Activated B cell treated with CpG ODN at 0.5 μM for 24 hours (primary cell): ENCODE data around the gene IL11. TPM values are rescaled to one million over a fixed set of nuclear protein-coding genes. Genes with fewer than 3 reads are reported as not detected.

Experiments used
- ATAC-seq: fragments of 200-7000 bp; cut with Tn5 transposase; one replicate; pipeline ENCODE4 v1.10.0; 2021; ENCODE audit warnings: low read depth, mild to moderate bottlenecking, moderate library complexity
- CTCF ChIA-PET: fragments of 350-600 bp; sonication (Branson Sonifier 250); formaldehyde crosslinking; loops from one replicate; lab custom pipeline; 2021; ENCODE audit warnings: antibody characterized with exemption; lab: Charles Lee
- POLR2A ChIA-PET: fragments of 350-600 bp; sonication (Branson Sonifier 250); formaldehyde crosslinking; loops from one replicate; lab custom pipeline; 2021; ENCODE audit warnings: antibody characterized with exemption; lab: Charles Lee
- DNase-seq: peaks from one replicate; pipeline ENCODE4 v3.0.0; 2022
- H3K27ac Mint-ChIP-seq: one replicate; pipeline ENCODE4 v1.8.0; 2020; ENCODE audit warnings: mixed read lengths
- H3K27me3 Mint-ChIP-seq: one replicate; pipeline ENCODE4 v1.8.0; 2021; ENCODE audit warnings: mixed read lengths
- H3K36me3 Mint-ChIP-seq: one replicate; pipeline ENCODE4 v1.8.0; 2021; ENCODE audit warnings: low read depth, mixed read lengths
- H3K4me1 Mint-ChIP-seq: one replicate; pipeline ENCODE4 v1.8.0; 2021; ENCODE audit warnings: mixed read lengths
- H3K4me3 Mint-ChIP-seq: one replicate; pipeline ENCODE4 v1.8.0; 2020; ENCODE audit warnings: mild to moderate bottlenecking, mixed read lengths
- H3K9me3 Mint-ChIP-seq: one replicate; pipeline ENCODE4 v1.8.0; 2020; ENCODE audit warnings: mixed read lengths
- intact Hi-C: fragments of 100-400 bp; cut with micrococcal nuclease; formaldehyde crosslinking; loops from one replicate; pipeline ENCODE4 v1.15.1; 2024
- total RNA-seq: library from RNA; stranded (reverse); gene quantifications from 2 replicates; pipeline ENCODE4 v1.2.3, GENCODE V29; 2022
- TF ChIP-seq, protein P1 (sequence below): fragments of 200-600 bp; IDR thresholded peaks from one replicate; pipeline ENCODE4 v1.8.0; 2022; ENCODE audit warnings: antibody characterized with exemption, mild to moderate bottlenecking

Gene IL11
- total RNA-seq, 1 donor from 2014 or later: not detected

DNA sequence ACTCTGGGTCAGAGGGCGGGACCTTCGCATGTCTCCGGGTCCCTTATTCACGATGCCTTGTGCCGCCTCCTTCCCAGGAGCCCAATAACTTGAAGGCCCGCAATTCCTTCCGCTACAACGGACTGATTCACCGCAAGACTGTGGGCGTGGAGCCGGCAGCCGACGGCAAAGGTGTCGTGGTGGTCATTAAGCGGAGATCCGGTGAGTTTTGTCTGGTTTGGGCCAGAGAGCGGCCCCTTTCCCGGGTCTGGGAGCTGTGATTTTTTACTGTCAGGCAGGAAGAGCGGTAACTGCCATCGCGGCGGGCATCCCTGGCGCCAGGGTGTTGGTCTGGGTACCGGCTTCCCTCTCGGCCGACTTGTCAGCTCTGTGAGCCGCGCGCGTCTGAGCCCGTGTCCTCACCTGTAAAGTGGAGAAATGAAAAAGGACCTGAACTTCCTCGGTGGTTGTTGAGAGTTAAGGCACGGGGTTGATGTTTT is 16.3 kb upstream of the IL11 start:
- CTCF ChIA-PET: interaction anchor here (1.1 kb wide), 1 partner anchor 117 kb away, joined by 3 read pairs; no protein-coding TSS in a partner anchor
- H3K4me1 Mint-ChIP-seq: peaks cover 67% of the 10 kb centered on the region
- no peaks in the 10 kb centered on the region for H3K9me3 Mint-ChIP-seq
- H3K27me3 Mint-ChIP-seq: no peaks in the 10 kb centered on the region
- peak overlapping the region; percentile 99 for H3K27ac Mint-ChIP-seq
- POLR2A ChIA-PET: interaction anchor here (1.2 to 11.3 kb wide), 6 partner anchors 16 to 131 kb away, joined by 3 to 215 read pairs (median 10); partner anchors contain the start of genes PPP6R1, UBE2S and ZNF628
- ATAC-seq (no peak), DNase-seq (no peak)
- TF ChIP-seq, protein P1, sequence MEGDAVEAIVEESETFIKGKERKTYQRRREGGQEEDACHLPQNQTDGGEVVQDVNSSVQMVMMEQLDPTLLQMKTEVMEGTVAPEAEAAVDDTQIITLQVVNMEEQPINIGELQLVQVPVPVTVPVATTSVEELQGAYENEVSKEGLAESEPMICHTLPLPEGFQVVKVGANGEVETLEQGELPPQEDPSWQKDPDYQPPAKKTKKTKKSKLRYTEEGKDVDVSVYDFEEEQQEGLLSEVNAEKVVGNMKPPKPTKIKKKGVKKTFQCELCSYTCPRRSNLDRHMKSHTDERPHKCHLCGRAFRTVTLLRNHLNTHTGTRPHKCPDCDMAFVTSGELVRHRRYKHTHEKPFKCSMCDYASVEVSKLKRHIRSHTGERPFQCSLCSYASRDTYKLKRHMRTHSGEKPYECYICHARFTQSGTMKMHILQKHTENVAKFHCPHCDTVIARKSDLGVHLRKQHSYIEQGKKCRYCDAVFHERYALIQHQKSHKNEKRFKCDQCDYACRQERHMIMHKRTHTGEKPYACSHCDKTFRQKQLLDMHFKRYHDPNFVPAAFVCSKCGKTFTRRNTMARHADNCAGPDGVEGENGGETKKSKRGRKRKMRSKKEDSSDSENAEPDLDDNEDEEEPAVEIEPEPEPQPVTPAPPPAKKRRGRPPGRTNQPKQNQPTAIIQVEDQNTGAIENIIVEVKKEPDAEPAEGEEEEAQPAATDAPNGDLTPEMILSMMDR: no peak
- intact Hi-C loops: loop anchor here (1.0 kb wide), 1 partner anchor 117 kb away; no protein-coding TSS in a partner anchor
- peak overlapping the region; percentile 100 for H3K4me3 Mint-ChIP-seq
- H3K36me3 Mint-ChIP-seq: peaks cover 59% of the 10 kb centered on the region

DNA sequence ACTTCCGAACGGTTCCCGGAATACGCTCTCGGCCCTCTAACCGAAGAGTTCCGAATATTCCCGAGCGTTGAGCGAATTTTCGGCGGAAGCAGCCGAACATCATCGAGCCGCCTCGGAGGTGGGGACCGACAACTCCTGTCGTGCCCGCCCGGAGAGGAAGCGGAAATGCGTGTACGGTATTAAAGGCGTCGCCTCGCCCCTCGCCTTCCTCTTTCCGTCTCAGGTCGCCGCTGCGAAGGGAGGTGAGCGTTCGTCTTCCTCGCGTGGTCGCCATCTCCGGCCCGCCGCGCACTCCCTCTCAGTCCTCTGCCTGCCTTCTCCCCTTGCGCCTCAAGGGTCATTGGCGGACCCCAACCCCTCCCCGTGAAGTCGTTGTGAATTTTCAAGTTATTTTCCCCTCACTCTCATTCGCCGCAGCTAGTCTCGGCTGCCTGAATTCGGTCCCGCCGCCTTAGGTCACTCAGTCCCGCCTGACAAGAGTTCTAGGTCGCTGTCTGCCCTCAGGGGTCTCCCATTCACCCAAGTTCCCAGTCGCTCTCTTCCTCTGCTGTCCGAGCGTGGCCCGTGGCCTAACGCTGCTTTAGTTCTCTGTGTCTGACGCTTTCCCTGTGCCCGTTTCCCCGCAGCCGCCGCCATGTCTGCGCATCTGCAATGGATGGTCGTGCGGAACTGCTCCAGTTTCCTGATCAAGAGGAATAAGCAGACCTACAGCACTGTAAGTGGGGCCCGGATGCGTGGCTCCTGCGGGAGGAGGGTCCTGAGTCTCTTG is 15.6 kb upstream of the IL11 start, which contains the start of gene RPL28:
Gene RPL28 (plus strand): TSS at position 209 of the 769 bp plus-strand sequence. CDS start 426 bp downstream, at position 635.
- no peaks in the 10 kb centered on the region for H3K9me3 Mint-ChIP-seq
- intact Hi-C loops: loop anchor here (1.0 to 2.0 kb wide), 12 partner anchors 22 to 1249 kb away; partner anchors contain the start of genes CNOT3, FIZ1, KMT5C and PPP6R1
- H3K4me3 Mint-ChIP-seq: peak within 1 kb of the TSS; percentile 100
- ChIA-PET POLR2A (interaction anchor here (0.5 to 11.3 kb wide), 9 partner anchors 17 to 221 kb away, joined by 3 to 215 read pairs (median 6); partner anchors contain the start of genes ISOC2, PPP6R1, UBE2S and ZNF628), CTCF (no interaction called here)
- peaks cover 52% of the 10 kb centered on the region for H3K36me3 Mint-ChIP-seq
- DNase-seq (peak; percentile 95), ATAC-seq (peak; percentile 79)
- no peaks in the 10 kb centered on the region for H3K27me3 Mint-ChIP-seq
- peak within 1 kb of the TSS; percentile 99 for H3K27ac Mint-ChIP-seq
- TF ChIP-seq, protein P1: no peak
- H3K4me1 Mint-ChIP-seq: peaks cover 67% of the 10 kb centered on the region

DNA sequence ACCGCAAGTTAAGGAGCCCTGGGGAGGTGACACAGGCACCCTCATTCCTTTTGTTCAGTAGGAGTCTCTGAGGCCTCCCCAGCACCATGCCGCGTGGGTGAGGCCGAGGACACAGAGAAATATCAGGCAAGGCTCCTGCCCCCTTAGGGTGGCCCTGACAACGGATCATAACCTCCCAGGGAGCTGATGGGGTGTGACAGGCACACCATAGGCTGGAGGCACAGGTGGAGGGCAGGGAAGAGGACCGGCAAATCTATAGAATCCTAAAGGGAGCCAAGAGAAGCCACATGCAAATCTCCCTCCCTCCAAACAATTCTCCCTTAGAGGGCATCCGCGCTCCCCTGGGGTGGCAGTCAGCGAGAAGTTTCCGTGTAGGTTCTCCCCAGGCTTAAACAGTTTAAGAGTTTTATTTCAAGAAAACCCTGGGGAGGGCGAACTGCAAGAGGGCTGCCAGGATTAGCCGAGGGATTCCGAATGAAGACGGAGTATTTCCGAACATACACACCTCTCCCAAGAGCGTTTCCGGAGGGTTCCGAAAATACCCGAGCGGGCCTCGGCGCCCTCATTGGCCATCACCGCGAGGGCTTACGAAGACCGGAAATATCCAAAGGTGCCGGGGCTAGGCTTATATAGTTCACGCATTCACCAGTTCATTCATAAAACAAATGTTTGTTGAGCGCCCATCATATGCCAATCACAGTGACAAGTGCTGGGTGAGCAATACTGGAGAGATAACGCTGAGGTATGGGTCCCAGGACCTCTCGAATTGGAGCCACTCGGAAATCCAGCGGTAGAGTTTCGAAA is 14.9 kb upstream of the IL11 start:
- POLR2A ChIA-PET: interaction anchor here (0.5 to 11.3 kb wide), 19 partner anchors 8 to 269 kb away, joined by 3 to 215 read pairs (median 6); partner anchors contain the start of genes FIZ1, ISOC2, KMT5C and PPP6R1
- H3K36me3 Mint-ChIP-seq: peaks cover 45% of the 10 kb centered on the region
- H3K4me3 Mint-ChIP-seq: peak overlapping the region; percentile 100
- peak; percentile 76 for ATAC-seq
- CTCF ChIA-PET: interaction anchor here (1.4 to 3.1 kb wide), 6 partner anchors 46 to 244 kb away, joined by 3 to 18 read pairs (median 6); partner anchors contain the start of gene KMT5C
- TF ChIP-seq, protein P1: no peak
- H3K27me3 Mint-ChIP-seq: no peaks in the 10 kb centered on the region
- no peaks in the 10 kb centered on the region for H3K9me3 Mint-ChIP-seq
- H3K27ac Mint-ChIP-seq: peak overlapping the region; percentile 99
- H3K4me1 Mint-ChIP-seq: peaks cover 63% of the 10 kb centered on the region
- intact Hi-C loops: loop anchor here (1.0 to 2.0 kb wide), 11 partner anchors 23 to 1248 kb away; partner anchors contain the start of genes CNOT3, FIZ1, KMT5C and PPP6R1
- DNase-seq: peak; percentile 85

DNA sequence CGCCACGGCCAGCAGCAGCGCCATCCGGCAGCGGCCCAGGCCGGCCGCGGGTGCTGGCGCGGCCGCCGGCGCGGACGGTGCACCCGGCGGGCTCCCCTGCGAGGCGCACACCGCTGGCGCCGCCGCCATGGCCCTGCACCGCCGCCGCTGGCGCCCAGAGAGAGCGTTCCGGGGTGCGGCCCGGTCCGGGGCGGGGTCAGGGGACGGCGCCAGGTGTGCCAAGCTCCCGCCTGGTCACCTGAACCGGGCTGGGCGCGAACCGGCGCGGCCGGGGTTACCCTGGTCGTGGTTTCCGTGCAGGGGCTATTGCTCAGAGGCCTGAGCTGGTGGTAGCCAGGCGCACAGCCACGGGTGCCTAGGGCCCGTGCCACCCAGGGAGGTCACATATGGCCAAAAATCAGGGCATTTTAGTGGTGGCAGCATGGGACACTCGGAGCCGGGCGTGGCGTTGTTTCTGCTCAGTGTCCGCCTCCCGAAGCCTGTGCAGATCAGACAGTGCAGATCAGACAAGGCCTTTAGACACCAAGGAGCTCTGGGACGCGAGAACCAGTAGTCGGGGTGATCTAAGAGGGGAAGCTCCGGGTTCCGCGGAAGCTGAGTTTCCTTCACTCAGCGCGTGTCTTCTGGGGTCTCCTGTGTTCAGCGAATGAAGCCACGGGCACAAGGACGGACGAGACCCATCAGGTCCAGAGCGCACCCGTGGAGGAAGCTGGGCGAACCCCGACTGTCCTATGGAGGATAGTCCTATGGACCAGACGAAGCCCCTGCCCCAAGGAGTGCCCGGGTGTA is 14.1 kb upstream of the IL11 start, which contains the start of gene TMEM238:
Gene TMEM238 (minus strand): TSS at position 162 of the 789 bp plus-strand sequence. CDS start 33 bp downstream, at position 129.
- ATAC-seq: no peak
- ChIA-PET CTCF (interaction anchor here (0.6 to 3.1 kb wide), 14 partner anchors 23 to 243 kb away, joined by 3 to 18 read pairs (median 4); partner anchors contain the start of genes HSPBP1, KMT5C and UBE2S), POLR2A (interaction anchor here (0.5 to 11.3 kb wide), 21 partner anchors 9 to 430 kb away, joined by 3 to 215 read pairs (median 6); partner anchors contain the start of genes FIZ1, ISOC2, KMT5C and PPP6R1)
- H3K4me3 Mint-ChIP-seq: peak within 1 kb of the TSS; percentile 100
- peak; percentile 58 for DNase-seq
- intact Hi-C loops: loop anchor here (2.0 kb wide), 1 partner anchor 240 kb away; the partner anchor contains the start of gene ZNF784
- TF ChIP-seq, protein P1: no peak
- no peaks in the 10 kb centered on the region for H3K27me3 Mint-ChIP-seq
- peaks cover 56% of the 10 kb centered on the region for H3K4me1 Mint-ChIP-seq
- H3K27ac Mint-ChIP-seq: peak within 1 kb of the TSS; percentile 99
- peaks cover 37% of the 10 kb centered on the region for H3K36me3 Mint-ChIP-seq
- H3K9me3 Mint-ChIP-seq: no peaks in the 10 kb centered on the region
